Loucy (cell line): ENCODE data around the gene CUX1.
"Not testable (repeated sequence)": the region's sequence is repeated elsewhere in the genome, so short reads cannot be mapped to it uniquely, and the experiment has no call there.

ENCODE experiments used
- H2AFZ ChIP-seq: fragments of 200-600 bp; sonication (generic); 2 replicates; pipeline ENCODE4 v1.6.0; 2016; ENCODE audit warnings: antibody characterized with exemption, mild to moderate bottlenecking, low read length, moderate library complexity
- H3F3A ChIP-seq: fragments of 200-600 bp; 2 replicates; pipeline ENCODE4 v1.6.0; 2016; ENCODE audit warnings: antibody characterized with exemption, low read depth, mild to moderate bottlenecking
- H3K27me3 ChIP-seq: fragments of 200-600 bp; sonication (generic); 2 replicates; pipeline ENCODE4 v1.6.1; 2014; ENCODE audit warnings: low read length, mild to moderate bottlenecking; ENCODE audit not compliant: insufficient read depth, poor library complexity, severe bottlenecking
- H3K36me3 ChIP-seq: fragments of 200-600 bp; sonication (generic); 2 replicates; pipeline ENCODE4 v1.6.1; 2016; ENCODE audit warnings: low read length; ENCODE audit not compliant: insufficient read depth
- H3K4me1 ChIP-seq: fragments of 200-600 bp; sonication (generic); 2 replicates; pipeline ENCODE4 v1.5.1; 2014; ENCODE audit warnings: low read length, mild to moderate bottlenecking; ENCODE audit not compliant: insufficient read depth, poor library complexity, severe bottlenecking
- H3K4me2 ChIP-seq: fragments of 200-600 bp; sonication (generic); 2 replicates; pipeline ENCODE4 v1.6.0; 2014; ENCODE audit warnings: antibody characterized with exemption, low read length, low read depth, mild to moderate bottlenecking; ENCODE audit not compliant: poor library complexity, severe bottlenecking
- H3K4me3 ChIP-seq: fragments of 200-600 bp; sonication (generic); 2 replicates; pipeline ENCODE4 v1.5.1; 2014; ENCODE audit warnings: low read length, mild to moderate bottlenecking, mixed read lengths; ENCODE audit not compliant: poor library complexity, severe bottlenecking
- H3K79me2 ChIP-seq: fragments of 200-600 bp; sonication (generic); 2 replicates; pipeline ENCODE4 v1.6.1; 2014; ENCODE audit warnings: low read length; ENCODE audit not compliant: insufficient read depth
- H3K9ac ChIP-seq: fragments of 200-600 bp; sonication (generic); 2 replicates; pipeline ENCODE4 v1.6.0; 2014; ENCODE audit warnings: mild to moderate bottlenecking, low read depth, low read length, moderate library complexity; ENCODE audit not compliant: poor library complexity, severe bottlenecking
- H3K9me2 ChIP-seq: fragments of 200-600 bp; sonication (generic); replicated peaks from 2 replicates; pipeline ENCODE4 v1.6.1; 2016; ENCODE audit warnings: low read depth, low read length, mixed read lengths
- H3K9me3 ChIP-seq: fragments of 200-600 bp; sonication (generic); 2 replicates; pipeline ENCODE4 v1.6.1; 2014; ENCODE audit warnings: mild to moderate bottlenecking, antibody characterized with exemption, low read length, low read depth; ENCODE audit not compliant: insufficient read depth
- H4K20me1 ChIP-seq: fragments of 200-600 bp; sonication (generic); 2 replicates; pipeline ENCODE4 v1.6.0; 2014; ENCODE audit warnings: antibody characterized with exemption, low read length, mild to moderate bottlenecking; ENCODE audit not compliant: insufficient read depth, poor library complexity, severe bottlenecking
- CTCF ChIP-seq: fragments of 200-600 bp; sonication (generic); conservative IDR thresholded peaks from 2 replicates; pipeline ENCODE4 v1.5.1; 2014; ENCODE audit warnings: mild to moderate bottlenecking, antibody characterized with exemption, low read length
- EZH2phosphoT487 ChIP-seq: fragments of 200-600 bp; IDR thresholded peaks from 2 replicates; pipeline ENCODE4 v1.6.1; 2018; ENCODE audit warnings: antibody characterized with exemption, mild to moderate bottlenecking, moderate library complexity, borderline replicate concordance

CUX1 gene

DNA sequence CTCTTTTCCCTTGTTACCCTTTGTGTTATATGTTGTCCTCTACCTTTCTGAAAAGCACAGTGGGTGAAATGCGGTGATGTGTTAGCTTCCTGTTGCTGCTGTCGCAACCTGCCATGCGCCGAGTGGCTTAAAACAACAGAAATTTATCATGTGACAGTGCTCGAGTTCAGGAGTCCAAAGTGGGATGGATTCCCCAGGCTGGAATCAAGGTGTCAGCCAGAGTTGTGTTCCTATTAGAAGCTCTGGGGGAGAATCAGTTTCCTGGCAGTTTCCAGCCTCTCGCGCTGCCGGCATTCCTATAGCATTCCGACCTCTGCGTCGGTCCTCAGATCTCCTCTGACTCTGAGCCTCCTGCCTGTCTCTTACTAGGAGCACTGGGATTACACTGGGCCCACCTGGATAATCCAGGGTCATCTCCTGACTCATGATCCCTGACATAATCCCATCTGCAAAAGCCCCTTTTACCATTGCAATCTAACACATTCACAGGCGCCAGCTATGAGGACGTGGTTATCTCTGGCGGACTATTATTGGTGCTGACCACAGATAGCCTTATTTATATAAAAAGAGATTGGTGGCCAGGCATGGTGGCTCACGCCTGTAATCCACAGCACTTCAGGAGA, 207.5 kb downstream of the CUX1 start:
- H3K27me3 ChIP-seq = no peaks in the 10 kb centered on the region
- no peak overlapping the region for H2AFZ ChIP-seq
- H3K36me3 ChIP-seq = peaks cover 35% of the 10 kb centered on the region; the same call in 1 of the 2 replicates
- H3K9ac ChIP-seq = no peak overlapping the region
- no peak overlapping the region for H3K4me2 ChIP-seq
- H3K4me3 ChIP-seq = no peak overlapping the region
- no peak for TF ChIP-seq CTCF
- TF ChIP-seq EZH2phosphoT487 = no peak
- H4K20me1 ChIP-seq = peaks cover 6% of the 10 kb centered on the region
- no peaks in the 10 kb centered on the region for H3K9me2 ChIP-seq
- H3K4me1 ChIP-seq = no peaks in the 10 kb centered on the region
- no peaks in the 10 kb centered on the region for H3F3A ChIP-seq
- H3K9me3 ChIP-seq = no peaks in the 10 kb centered on the region
- peaks cover 40% of the 10 kb centered on the region; the same call in 1 of the 2 replicates for H3K79me2 ChIP-seq

DNA sequence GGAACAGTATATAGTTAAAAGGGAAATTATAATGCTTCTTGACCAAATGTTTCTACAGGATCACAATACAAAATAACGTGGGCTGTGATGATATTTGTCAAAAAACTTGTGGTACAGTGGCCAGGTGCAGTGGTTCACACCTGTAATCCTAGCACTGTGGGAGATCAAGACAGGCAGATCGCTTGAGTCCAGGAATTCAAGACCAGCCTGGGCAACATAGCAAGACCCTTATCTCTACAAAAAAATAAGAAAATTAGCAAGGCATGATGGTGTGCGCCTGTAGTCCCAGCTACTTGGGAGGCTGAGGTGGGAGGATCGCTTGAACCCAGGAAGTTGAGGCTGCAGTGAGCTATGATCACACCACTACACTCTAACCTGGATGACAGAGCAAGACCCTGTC, 208.4 kb downstream of the CUX1 start:
- H3F3A ChIP-seq, H4K20me1 ChIP-seq, H3K4me3 ChIP-seq, H3K4me1 ChIP-seq, H3K9me3 ChIP-seq, H3K9ac ChIP-seq, H3K4me2 ChIP-seq, H2AFZ ChIP-seq, H3K9me2 ChIP-seq, H3K27me3 ChIP-seq: not testable (repeated sequence)
- Histone ChIP-seq H3K79me2 (peaks cover 40% of the 10 kb centered on the region; the same call in 1 of the 2 replicates), H3K36me3 (peaks cover 39% of the 10 kb centered on the region; the same call in 1 of the 2 replicates)

DNA sequence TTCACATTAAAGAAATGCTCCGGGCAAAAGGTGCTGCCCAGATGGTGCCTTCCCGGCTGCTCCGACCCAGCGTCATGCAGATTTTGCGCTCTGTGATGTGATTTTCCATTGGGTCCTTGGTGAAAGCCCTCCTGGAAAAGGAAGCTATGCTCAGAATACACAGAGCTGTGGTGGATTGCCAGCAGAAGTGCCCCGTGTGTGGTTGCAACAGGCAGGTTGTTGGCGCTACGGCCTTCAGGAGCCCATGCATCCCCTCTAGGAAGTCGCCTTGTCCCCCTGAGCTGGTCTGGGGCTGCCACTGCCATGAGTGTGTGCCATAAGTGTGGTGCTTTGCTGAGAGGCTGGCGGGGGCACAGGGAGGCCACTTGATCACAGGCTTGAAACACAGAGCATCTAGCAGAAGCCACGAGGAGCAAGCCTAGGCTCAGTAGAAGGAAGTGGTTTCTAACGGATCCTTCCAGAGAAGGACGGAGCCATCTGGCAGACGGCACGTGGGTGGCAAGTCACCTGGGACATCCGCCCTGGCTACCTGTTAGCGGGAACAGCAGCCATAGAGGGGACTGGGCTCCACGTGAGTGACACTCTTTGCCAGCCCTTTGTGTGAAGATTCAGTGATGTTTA, 210.9 kb downstream of the CUX1 start:
- H3K9ac ChIP-seq = no peak overlapping the region
- no peak overlapping the region for H3K4me3 ChIP-seq
- peaks cover 33% of the 10 kb centered on the region; the same call in 1 of the 2 replicates for H3K36me3 ChIP-seq
- H4K20me1 ChIP-seq = peaks cover 6% of the 10 kb centered on the region
- H3K4me1 ChIP-seq = no peaks in the 10 kb centered on the region
- peaks cover 25% of the 10 kb centered on the region; the same call in 1 of the 2 replicates for H3K79me2 ChIP-seq
- no peaks in the 10 kb centered on the region for H3K9me3 ChIP-seq
- no peaks in the 10 kb centered on the region for H3K9me2 ChIP-seq
- H3F3A ChIP-seq = no peaks in the 10 kb centered on the region
- no peaks in the 10 kb centered on the region for H3K27me3 ChIP-seq
- H2AFZ ChIP-seq = no peak overlapping the region
- H3K4me2 ChIP-seq = no peak overlapping the region
- TF ChIP-seq CTCF (no peak), EZH2phosphoT487 (no peak)

- H3K9ac ChIP-seq = no peak overlapping the region
- peaks cover 33% of the 10 kb centered on the region; the same call in 1 of the 2 replicates for H3K36me3 ChIP-seq
- no peak overlapping the region for H3K4me3 ChIP-seq
- H3K9me2 ChIP-seq = no peaks in the 10 kb centered on the region
- no peaks in the 10 kb centered on the region for H3K9me3 ChIP-seq
- no peaks in the 10 kb centered on the region for H3F3A ChIP-seq
- no peak overlapping the region for H2AFZ ChIP-seq
- H3K4me1 ChIP-seq = no peaks in the 10 kb centered on the region
- no peaks in the 10 kb centered on the region for H3K27me3 ChIP-seq
- TF ChIP-seq CTCF (no peak), EZH2phosphoT487 (no peak)
- no peak overlapping the region for H3K4me2 ChIP-seq
- H4K20me1 ChIP-seq = no peaks in the 10 kb centered on the region
- peaks cover 13% of the 10 kb centered on the region; the same call in 1 of the 2 replicates for H3K79me2 ChIP-seq
Observed at GRCh38 chr7:102029616-102030015, 212.2 kb downstream of the CUX1 start.
